Keratinocyte (primary cell): ENCODE results near the gene BOLL. TPM values are rescaled to one million over a fixed set of nuclear protein-coding genes. Genes with fewer than 3 reads are reported as not detected.

Source experiments
- DNase-seq: peaks from one replicate; pipeline ENCODE4 v3.0.0-alpha.2; 2011; ENCODE audit warnings: low read depth, missing footprints, low spot score
- FAIRE-seq: peaks from 2 replicates; lab custom pipeline; 2011; peaks lifted over from hg19 to GRCh38; lab: Jason Lieb, UNC
- H2AFZ ChIP-seq: 2 replicates; pipeline ENCODE4 v1.6.0; 2012; ENCODE audit warnings: low read length, control low read depth, inconsistent platforms; ENCODE audit not compliant: control insufficient read depth
- H3K27ac ChIP-seq: 2 replicates; pipeline ENCODE4 v1.5.1; 2011; ENCODE audit warnings: low read length; ENCODE audit not compliant: control insufficient read depth, insufficient read depth
- H3K27me3 ChIP-seq: 3 replicates; pipeline ENCODE4 v1.6.0; 2011; ENCODE audit warnings: low read length; ENCODE audit not compliant: control insufficient read depth, insufficient read depth; ENCODE audit errors: extremely low read depth
- H3K36me3 ChIP-seq, 2 experiments: 2 replicates in 1 of 2; 3 replicates in 1 of 2; pipeline ENCODE4 v1.5.1; 2011; ENCODE audit warnings: low read length in 2 of 2, mild to moderate bottlenecking in 1 of 2; ENCODE audit not compliant: control insufficient read depth in 2 of 2, insufficient read depth in 2 of 2; ENCODE audit errors: extremely low read depth in 1 of 2
- H3K4me1 ChIP-seq: 3 replicates; pipeline ENCODE4 v1.5.1; 2011; ENCODE audit warnings: low read length; ENCODE audit not compliant: control insufficient read depth, insufficient read depth; ENCODE audit errors: extremely low read depth
- H3K4me2 ChIP-seq: 3 replicates; pipeline ENCODE4 v1.6.0; 2011; ENCODE audit warnings: low read depth, low read length; ENCODE audit not compliant: control insufficient read depth, insufficient read depth; ENCODE audit errors: extremely low read depth
- H3K4me3 ChIP-seq, 3 experiments: fragments of 200-600 bp in 1 of 3; sonication (generic) in 1 of 3; 2 replicates in 2 of 3; 3 replicates in 1 of 3; pipeline ENCODE4 v1.5.1; 2011 to 2016; ENCODE audit warnings: low read length in 3 of 3, mild to moderate bottlenecking in 3 of 3, control low read depth in 2 of 3, inconsistent platforms in 1 of 3, low read depth in 1 of 3, mixed read lengths in 1 of 3, mixed run types in 1 of 3, moderate library complexity in 1 of 3; ENCODE audit not compliant: control insufficient read depth in 2 of 3, insufficient read depth in 2 of 3; ENCODE audit errors: extremely low read depth in 1 of 3
- H3K79me2 ChIP-seq: 2 replicates; pipeline ENCODE4 v1.6.0; 2012; ENCODE audit warnings: low read length; ENCODE audit not compliant: control insufficient read depth, insufficient read depth
- H3K9ac ChIP-seq: 3 replicates; pipeline ENCODE4 v1.6.0; 2011; ENCODE audit warnings: low read length; ENCODE audit not compliant: control insufficient read depth, insufficient read depth; ENCODE audit errors: extremely low read depth
- H3K9me1 ChIP-seq: 3 replicates; pipeline ENCODE4 v1.6.0; 2011; ENCODE audit warnings: low read length; ENCODE audit not compliant: control insufficient read depth, insufficient read depth; ENCODE audit errors: extremely low read depth
- H3K9me3 ChIP-seq: 2 replicates; pipeline ENCODE4 v1.5.1; 2012; ENCODE audit warnings: low read depth, low read length; ENCODE audit not compliant: control insufficient read depth
- H4K20me1 ChIP-seq: 3 replicates; pipeline ENCODE4 v1.6.0; 2011; ENCODE audit warnings: low read length; ENCODE audit not compliant: control insufficient read depth, insufficient read depth; ENCODE audit errors: extremely low read depth
- EZH2 ChIP-seq: IDR thresholded peaks from one replicate; pipeline ENCODE4 v1.6.1; 2012; ENCODE audit warnings: inconsistent platforms, mild to moderate bottlenecking, low read length, moderate library complexity
- dilution Hi-C: fragments of 300-500 bp; cut with MboI; formaldehyde crosslinking; loops from one replicate; pipeline ENCODE4 v1.7.0; 2020; ENCODE audit warnings: low sequenced_read_pairs; ENCODE audit not compliant: extremely low pct_ligation_motif_present
- polyA plus RNA-seq, 5 experiments: library from polyadenylated mRNA; depleted of rRNA in 3 of 5; stranded (reverse) in 3 of 5; stranded (forward) in 1 of 5; unstranded in 1 of 5; fragments of >200 nt; gene quantifications; 1 replicate in 1 of 5; 2 replicates in 3 of 5; 3 replicates in 1 of 5; pipeline versions ENCODE4 v1.2.1 to v1.2.3, GENCODE V29; 2011 to 2012; ENCODE audit warnings: missing spikeins in 2 of 5, low read depth in 1 of 5, low replicate concordance in 1 of 5
- TF ChIP-seq, protein P1 (sequence below), 3 experiments: IDR thresholded peaks in 1 of 3; conservative IDR thresholded peaks in 1 of 3; optimal IDR thresholded peaks in 1 of 3; 2 replicates in 2 of 3; 3 replicates in 1 of 3; pipeline versions ENCODE3 to v1.5.1; 2011; ENCODE audit warnings: low read length in 3 of 3, mild to moderate bottlenecking in 3 of 3, moderate library complexity in 2 of 3, control low read depth in 1 of 3, inconsistent platforms in 1 of 3; ENCODE audit not compliant: insufficient read depth in 2 of 3; ENCODE audit errors: extremely low read depth in 1 of 3

Gene BOLL
- polyA plus RNA-seq, 1 donor (not counting 4 experiments of a cell fraction or from before 2014, with no cell fraction given) = not detected

DNA sequence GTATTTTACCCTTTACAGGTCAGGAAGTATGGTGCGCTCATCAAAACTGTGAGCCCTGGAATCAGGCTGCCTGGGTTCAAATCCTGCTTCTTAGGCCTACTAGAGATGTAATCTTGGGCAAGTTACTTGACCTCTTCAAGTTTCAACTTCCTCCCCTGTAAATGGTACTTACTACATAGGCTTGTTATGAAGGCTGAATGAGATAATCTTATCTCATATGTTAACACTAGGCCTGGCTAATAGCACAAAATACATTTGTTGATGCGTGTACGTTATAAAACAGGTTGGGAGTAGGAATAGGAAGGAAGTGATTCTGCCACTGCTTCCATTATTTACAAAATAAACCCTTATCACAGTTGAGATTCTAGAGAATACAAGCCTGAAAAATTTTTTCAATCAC is 108.1 kb downstream of the BOLL start:
- no peak overlapping the region for H3K4me3 ChIP-seq
- no peaks in the 10 kb centered on the region for H3K9me1 ChIP-seq
- no peaks in the 10 kb centered on the region for H3K79me2 ChIP-seq
- H3K27ac ChIP-seq = no peak overlapping the region
- no peaks in the 10 kb centered on the region for H3K36me3 ChIP-seq
- H3K4me1 ChIP-seq = no peaks in the 10 kb centered on the region
- H3K4me2 ChIP-seq = no peak overlapping the region
- FAIRE-seq = no peak
- H3K27me3 ChIP-seq = peaks cover 5% of the 10 kb centered on the region
- no peaks in the 10 kb centered on the region for H3K9me3 ChIP-seq
- no peaks in the 10 kb centered on the region for H4K20me1 ChIP-seq
- TF ChIP-seq, protein P1, sequence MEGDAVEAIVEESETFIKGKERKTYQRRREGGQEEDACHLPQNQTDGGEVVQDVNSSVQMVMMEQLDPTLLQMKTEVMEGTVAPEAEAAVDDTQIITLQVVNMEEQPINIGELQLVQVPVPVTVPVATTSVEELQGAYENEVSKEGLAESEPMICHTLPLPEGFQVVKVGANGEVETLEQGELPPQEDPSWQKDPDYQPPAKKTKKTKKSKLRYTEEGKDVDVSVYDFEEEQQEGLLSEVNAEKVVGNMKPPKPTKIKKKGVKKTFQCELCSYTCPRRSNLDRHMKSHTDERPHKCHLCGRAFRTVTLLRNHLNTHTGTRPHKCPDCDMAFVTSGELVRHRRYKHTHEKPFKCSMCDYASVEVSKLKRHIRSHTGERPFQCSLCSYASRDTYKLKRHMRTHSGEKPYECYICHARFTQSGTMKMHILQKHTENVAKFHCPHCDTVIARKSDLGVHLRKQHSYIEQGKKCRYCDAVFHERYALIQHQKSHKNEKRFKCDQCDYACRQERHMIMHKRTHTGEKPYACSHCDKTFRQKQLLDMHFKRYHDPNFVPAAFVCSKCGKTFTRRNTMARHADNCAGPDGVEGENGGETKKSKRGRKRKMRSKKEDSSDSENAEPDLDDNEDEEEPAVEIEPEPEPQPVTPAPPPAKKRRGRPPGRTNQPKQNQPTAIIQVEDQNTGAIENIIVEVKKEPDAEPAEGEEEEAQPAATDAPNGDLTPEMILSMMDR (optimal IDR thresholded peaks at IDR 0.05 in 1 of 3, IDR thresholded peaks at IDR 0.05 in 1 of 3, conservative IDR thresholded peaks at IDR 0.05 in 1 of 3; ENCODE audit: extremely low read depth in 1 of 3, insufficient read depth in 2 of 3, low read length in 3 of 3) = no peak
- no peak for TF ChIP-seq EZH2
- H3K9ac ChIP-seq = no peak overlapping the region
- no peak overlapping the region for H2AFZ ChIP-seq
- no peak for DNase-seq
- dilution Hi-C loops = no loop called here

Other genes starting within 250 kb of the BOLL start
- gene RFTN2, start 109.7 kb downstream of the BOLL start, polyA plus RNA-seq = 0.18 to 0.37 TPM (median 0.25 TPM) in 3 replicates
- 7.4 to 9.6 TPM (median 9.2 TPM) in 3 replicates for gene MARS2, start 80.0 kb downstream of the BOLL start, polyA plus RNA-seq
- gene PLCL1, start 19.3 kb upstream of the BOLL start, polyA plus RNA-seq = 0.01 TPM in 2 of 3 replicates, not detected in the other